ENCODE data around the gene ABCC2. TPM values are rescaled to one million over a fixed set of nuclear protein-coding genes. Genes with fewer than 3 reads are reported as not detected.

ABCC2 gene
- total and polyA plus RNA-seq, 8 donors: 0.60 to 1.8 (median 1.1) TPM

DNA sequence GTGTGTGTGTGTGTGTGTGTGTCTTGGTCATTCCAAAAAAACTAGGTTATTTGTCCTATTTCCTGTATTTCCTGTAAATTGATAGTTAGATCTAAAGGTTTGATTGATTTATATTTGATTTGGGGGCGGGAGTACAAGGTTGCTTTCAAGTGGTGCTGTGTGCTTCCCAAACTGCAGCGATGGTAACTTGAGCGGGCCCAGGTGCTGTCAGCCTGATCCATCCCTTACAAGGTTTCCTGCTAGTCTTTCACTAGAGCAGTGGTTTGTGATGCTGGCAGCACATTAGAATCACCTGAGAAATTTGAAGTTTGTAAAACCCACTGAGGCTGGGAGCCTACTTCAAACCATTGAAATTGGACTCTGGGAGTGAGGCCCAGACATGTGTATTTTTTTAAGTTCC lies 23.7 kb downstream of the ABCC2 start:
- no peak for DNase-seq
- TF ChIP-seq, protein P1, sequence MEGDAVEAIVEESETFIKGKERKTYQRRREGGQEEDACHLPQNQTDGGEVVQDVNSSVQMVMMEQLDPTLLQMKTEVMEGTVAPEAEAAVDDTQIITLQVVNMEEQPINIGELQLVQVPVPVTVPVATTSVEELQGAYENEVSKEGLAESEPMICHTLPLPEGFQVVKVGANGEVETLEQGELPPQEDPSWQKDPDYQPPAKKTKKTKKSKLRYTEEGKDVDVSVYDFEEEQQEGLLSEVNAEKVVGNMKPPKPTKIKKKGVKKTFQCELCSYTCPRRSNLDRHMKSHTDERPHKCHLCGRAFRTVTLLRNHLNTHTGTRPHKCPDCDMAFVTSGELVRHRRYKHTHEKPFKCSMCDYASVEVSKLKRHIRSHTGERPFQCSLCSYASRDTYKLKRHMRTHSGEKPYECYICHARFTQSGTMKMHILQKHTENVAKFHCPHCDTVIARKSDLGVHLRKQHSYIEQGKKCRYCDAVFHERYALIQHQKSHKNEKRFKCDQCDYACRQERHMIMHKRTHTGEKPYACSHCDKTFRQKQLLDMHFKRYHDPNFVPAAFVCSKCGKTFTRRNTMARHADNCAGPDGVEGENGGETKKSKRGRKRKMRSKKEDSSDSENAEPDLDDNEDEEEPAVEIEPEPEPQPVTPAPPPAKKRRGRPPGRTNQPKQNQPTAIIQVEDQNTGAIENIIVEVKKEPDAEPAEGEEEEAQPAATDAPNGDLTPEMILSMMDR (IDR thresholded peaks at IDR 0.05): no peak
- H3K4me1 ChIP-seq: peaks cover 0 to 6% of the 10 kb centered on the region in 2 donors
- no peaks in the 10 kb centered on the region for H3K36me3 ChIP-seq
- H3K27ac ChIP-seq: no peak overlapping the region
- no peaks in the 10 kb centered on the region for H3K9me3 ChIP-seq
- H3K4me3 ChIP-seq: no peak overlapping the region
- no peak for ATAC-seq
- intact Hi-C loops (cut with DNase I): no loop called here
- no peaks in the 10 kb centered on the region for H3K27me3 ChIP-seq

DNA sequence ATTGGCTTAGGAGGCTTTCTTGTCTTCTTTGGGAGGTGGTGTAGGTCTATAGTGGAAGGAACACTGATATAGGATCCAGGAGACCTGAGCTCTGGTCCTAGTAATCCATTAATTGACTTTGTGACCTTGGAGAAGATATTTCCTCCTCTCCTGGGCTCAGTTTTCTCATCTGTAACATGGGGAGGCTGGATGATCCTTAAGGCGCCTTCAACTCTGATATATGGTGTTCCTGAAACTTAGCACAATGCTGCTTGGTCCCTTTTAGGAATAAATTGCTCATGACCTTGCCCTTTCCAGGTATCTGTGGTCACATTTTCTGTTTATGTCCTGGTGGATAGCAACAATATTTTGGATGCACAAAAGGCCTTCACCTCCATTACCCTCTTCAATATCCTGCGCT lies 25.3 kb downstream of the ABCC2 start:
- Histone ChIP-seq H3K4me3 (no peak overlapping the region), H3K27ac (no peak overlapping the region), H3K36me3 (no peaks in the 10 kb centered on the region), H3K4me1 (peaks cover 0 to 6% of the 10 kb centered on the region in 2 donors), H3K9me3 (no peaks in the 10 kb centered on the region), H3K27me3 (no peaks in the 10 kb centered on the region)
- DNase-seq: no peak
- intact Hi-C loops (cut with DNase I): no loop called here
- no peak for ATAC-seq
- TF ChIP-seq, protein P1 (IDR thresholded peaks at IDR 0.05): no peak

DNA sequence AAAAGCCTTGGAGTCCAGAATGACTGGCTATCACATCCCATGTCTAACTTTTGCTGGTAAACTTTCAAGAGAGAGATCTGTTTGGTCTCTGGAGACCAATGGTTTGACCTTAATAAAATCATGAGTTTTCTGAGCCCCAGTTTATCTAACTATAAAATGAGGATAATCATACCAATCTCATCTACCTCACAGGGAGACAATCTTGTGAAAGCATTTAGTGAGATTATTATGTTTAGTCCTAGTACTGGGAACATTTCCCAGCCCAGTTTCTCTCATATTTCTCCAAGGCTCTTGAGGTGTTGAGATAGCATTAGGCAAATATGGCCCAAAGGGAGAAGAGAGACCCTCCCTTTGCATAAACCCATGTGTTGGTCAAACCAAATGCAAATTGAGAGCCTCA lies 25.8 kb downstream of the ABCC2 start:
- Histone ChIP-seq H3K36me3 (no peaks in the 10 kb centered on the region), H3K9me3 (no peaks in the 10 kb centered on the region), H3K4me3 (no peak overlapping the region), H3K27me3 (no peaks in the 10 kb centered on the region), H3K4me1 (peaks cover 0 to 6% of the 10 kb centered on the region in 2 donors), H3K27ac (no peak overlapping the region)
- intact Hi-C loops (cut with DNase I): no loop called here
- ATAC-seq (no peak), DNase-seq (no peak)
- TF ChIP-seq, protein P1 (IDR thresholded peaks at IDR 0.05): no peak

DNA sequence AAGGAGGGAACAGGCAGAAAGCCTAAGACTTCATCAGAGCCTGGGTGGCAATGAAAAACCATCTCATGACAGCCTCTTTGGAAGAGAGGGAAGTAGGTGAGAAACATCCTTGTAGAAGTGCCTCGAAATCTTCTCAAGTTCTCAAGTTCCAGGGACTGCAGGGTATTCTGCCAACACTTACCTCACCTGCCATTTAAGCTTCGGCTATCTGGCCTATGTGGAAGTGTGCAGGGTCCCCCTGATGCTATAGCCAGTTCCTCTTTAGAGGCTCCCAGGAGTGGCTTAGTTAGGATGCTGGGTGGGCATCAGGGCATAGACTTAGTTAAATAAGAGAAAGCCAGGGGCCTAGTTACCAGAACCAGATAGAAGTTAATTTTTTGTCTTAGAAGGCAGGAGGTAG lies 27.0 kb downstream of the ABCC2 start:
- H3K27ac ChIP-seq: no peak overlapping the region
- H3K36me3 ChIP-seq: no peaks in the 10 kb centered on the region
- H3K4me1 ChIP-seq: peaks cover 0 to 6% of the 10 kb centered on the region in 2 donors
- intact Hi-C loops (cut with DNase I): no loop called here
- H3K9me3 ChIP-seq: no peaks in the 10 kb centered on the region
- ATAC-seq: no peak
- no peaks in the 10 kb centered on the region for H3K27me3 ChIP-seq
- no peak overlapping the region for H3K4me3 ChIP-seq
- TF ChIP-seq, protein P1 (IDR thresholded peaks at IDR 0.05): no peak
- no peak for DNase-seq

DNA sequence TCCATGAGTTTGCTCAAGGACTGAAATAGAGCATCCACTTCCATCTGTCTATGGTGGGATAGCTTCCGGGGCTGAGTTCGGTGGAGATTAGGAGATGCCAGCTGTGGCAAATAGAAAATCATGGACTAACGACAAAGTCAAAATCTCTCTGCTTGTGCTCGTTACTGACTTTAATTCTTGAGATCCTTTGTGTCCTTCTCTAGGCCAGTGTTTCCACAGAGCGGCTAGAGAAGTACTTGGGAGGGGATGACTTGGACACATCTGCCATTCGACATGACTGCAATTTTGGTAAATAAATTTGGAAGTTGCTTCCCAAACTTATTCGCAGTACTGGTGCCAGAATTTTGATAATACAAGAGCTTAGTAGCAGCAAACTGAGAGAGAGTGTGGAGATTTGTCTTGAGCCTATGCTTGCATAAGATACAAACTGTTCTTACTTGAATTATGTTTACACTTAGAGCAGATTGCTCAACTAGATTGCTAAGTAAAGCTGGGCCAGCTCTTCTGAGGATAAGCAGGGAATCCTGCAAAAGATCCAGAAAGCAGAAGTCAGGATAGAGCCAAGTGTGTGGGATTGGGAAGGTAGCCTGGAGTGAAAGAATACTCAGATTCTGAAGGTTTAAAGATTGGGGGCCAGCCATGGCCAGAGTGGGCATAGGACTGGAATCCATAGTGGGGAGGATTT lies 27.6 kb downstream of the ABCC2 start:
- TF ChIP-seq, protein P1 (IDR thresholded peaks at IDR 0.05): no peak
- Histone ChIP-seq H3K4me3 (no peak overlapping the region), H3K36me3 (no peaks in the 10 kb centered on the region), H3K9me3 (no peaks in the 10 kb centered on the region), H3K4me1 (peaks cover 0 to 6% of the 10 kb centered on the region in 2 donors), H3K27ac (no peak overlapping the region), H3K27me3 (no peaks in the 10 kb centered on the region)
- intact Hi-C loops (cut with DNase I): no loop called here
- ATAC-seq: peak; percentile 91
- peak in 2 of 4 donors; percentile 28 to 55 for DNase-seq
